HL-60 (cell line): Measurements from ENCODE around the gene EBI3.

Experiments used
- DNase-seq, 2 experiments: peaks; one replicate each; pipeline ENCODE4 v3.0.0-alpha.2; 2010 to 2020; ENCODE audit warnings: low read depth in 1 of 2, low spot score in 1 of 2
- H3K27ac ChIP-seq: fragments of 250-450 bp; sonication (Bioruptor Pico); replicated peaks from 2 replicates; pipeline ENCODE4 v1.5.1; 2020; ENCODE audit warnings: mild to moderate bottlenecking, moderate library complexity
- H3K27me3 ChIP-seq: fragments of 250-450 bp; sonication (Bioruptor Pico); 2 replicates; pipeline ENCODE4 v1.5.1; 2021; ENCODE audit warnings: mild to moderate bottlenecking, moderate library complexity; ENCODE audit not compliant: insufficient read depth, poor library complexity, severe bottlenecking
- H3K4me3 ChIP-seq: replicated peaks from 2 replicates; pipeline ENCODE4 v1.5.1; 2011; ENCODE audit warnings: mild to moderate bottlenecking, control low read depth, low read length; ENCODE audit not compliant: insufficient read depth
- GABPA ChIP-seq: IDR thresholded peaks from 2 replicates; pipeline ENCODE4 v1.6.1; 2012; ENCODE audit warnings: low read depth
- POLR2AphosphoS5 ChIP-seq: IDR thresholded peaks from 2 replicates; pipeline ENCODE4 v1.6.1; 2012; ENCODE audit warnings: low read depth
- SPI1 ChIP-seq: IDR thresholded peaks from 2 replicates; pipeline ENCODE4 v1.6.1; 2012; ENCODE audit warnings: low read depth, mild to moderate bottlenecking, borderline replicate concordance
- TF ChIP-seq, protein P1 (sequence below): IDR thresholded peaks from one replicate; pipeline ENCODE4 v1.5.1; 2011; ENCODE audit warnings: low read length, control low read depth, inconsistent platforms; ENCODE audit not compliant: insufficient read depth
- TF ChIP-seq, protein P2 (sequence below): IDR thresholded peaks from 2 replicates; pipeline ENCODE4 v1.6.1; 2012; ENCODE audit warnings: low read depth; ENCODE audit not compliant: insufficient replicate concordance

EBI3 gene

DNA sequence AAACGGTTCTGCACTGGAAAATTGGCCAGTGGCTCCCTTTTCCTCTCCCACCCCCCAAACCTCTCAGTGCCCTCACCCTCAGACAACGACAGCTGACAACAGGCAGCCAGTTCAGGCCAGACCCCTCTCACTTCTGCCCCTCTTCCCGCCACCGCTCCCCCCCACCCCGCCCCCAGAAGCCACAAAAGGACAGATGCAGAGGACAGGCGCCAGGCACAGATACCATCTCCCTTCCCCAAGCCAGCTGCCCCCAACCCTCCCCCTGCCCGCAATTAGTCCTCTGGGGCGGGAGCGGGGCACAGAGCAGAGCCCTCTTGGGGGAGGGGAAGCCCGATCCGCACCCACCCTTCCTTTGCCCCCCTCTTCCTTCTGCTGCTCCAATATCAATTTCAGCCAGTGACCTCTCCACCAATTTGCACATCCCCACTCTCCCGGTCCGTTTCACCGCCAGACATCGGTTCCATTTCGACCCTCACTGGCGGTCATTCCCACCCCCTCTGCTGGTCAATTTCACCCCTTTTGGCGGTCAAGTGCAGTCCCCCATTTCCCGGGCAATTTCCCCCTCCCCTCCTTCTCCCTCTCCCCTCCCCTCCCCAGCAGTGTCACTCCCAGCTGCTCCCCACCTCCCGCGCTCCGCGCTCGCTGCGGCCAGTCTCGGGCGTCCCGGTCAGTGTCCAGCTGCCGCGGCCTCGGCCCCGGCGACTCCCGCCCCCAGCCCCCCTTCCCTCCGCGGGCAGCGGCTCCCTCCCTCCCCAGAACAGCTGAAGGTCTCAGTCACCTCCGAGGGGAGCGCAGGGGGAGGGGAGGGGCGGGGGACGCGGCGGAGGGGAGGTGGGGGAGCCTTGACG, 49.3 kb downstream of the EBI3 start, which contains the start of gene SHD:
Gene SHD (plus strand): TSS at position 848 of the 848 bp plus-strand sequence. CDS start 798 bp downstream, outside the sequence.
- TF ChIP-seq SPI1 = no peak
- TF ChIP-seq, protein P1, sequence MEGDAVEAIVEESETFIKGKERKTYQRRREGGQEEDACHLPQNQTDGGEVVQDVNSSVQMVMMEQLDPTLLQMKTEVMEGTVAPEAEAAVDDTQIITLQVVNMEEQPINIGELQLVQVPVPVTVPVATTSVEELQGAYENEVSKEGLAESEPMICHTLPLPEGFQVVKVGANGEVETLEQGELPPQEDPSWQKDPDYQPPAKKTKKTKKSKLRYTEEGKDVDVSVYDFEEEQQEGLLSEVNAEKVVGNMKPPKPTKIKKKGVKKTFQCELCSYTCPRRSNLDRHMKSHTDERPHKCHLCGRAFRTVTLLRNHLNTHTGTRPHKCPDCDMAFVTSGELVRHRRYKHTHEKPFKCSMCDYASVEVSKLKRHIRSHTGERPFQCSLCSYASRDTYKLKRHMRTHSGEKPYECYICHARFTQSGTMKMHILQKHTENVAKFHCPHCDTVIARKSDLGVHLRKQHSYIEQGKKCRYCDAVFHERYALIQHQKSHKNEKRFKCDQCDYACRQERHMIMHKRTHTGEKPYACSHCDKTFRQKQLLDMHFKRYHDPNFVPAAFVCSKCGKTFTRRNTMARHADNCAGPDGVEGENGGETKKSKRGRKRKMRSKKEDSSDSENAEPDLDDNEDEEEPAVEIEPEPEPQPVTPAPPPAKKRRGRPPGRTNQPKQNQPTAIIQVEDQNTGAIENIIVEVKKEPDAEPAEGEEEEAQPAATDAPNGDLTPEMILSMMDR = no peak
- TF ChIP-seq GABPA = no peak
- TF ChIP-seq, protein P2, sequence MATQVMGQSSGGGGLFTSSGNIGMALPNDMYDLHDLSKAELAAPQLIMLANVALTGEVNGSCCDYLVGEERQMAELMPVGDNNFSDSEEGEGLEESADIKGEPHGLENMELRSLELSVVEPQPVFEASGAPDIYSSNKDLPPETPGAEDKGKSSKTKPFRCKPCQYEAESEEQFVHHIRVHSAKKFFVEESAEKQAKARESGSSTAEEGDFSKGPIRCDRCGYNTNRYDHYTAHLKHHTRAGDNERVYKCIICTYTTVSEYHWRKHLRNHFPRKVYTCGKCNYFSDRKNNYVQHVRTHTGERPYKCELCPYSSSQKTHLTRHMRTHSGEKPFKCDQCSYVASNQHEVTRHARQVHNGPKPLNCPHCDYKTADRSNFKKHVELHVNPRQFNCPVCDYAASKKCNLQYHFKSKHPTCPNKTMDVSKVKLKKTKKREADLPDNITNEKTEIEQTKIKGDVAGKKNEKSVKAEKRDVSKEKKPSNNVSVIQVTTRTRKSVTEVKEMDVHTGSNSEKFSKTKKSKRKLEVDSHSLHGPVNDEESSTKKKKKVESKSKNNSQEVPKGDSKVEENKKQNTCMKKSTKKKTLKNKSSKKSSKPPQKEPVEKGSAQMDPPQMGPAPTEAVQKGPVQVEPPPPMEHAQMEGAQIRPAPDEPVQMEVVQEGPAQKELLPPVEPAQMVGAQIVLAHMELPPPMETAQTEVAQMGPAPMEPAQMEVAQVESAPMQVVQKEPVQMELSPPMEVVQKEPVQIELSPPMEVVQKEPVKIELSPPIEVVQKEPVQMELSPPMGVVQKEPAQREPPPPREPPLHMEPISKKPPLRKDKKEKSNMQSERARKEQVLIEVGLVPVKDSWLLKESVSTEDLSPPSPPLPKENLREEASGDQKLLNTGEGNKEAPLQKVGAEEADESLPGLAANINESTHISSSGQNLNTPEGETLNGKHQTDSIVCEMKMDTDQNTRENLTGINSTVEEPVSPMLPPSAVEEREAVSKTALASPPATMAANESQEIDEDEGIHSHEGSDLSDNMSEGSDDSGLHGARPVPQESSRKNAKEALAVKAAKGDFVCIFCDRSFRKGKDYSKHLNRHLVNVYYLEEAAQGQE = no peak
- no peak for TF ChIP-seq POLR2AphosphoS5
- DNase-seq = no peak
- Histone ChIP-seq H3K4me3 (no peak within 1 kb of the TSS), H3K27me3 (peaks cover 28% of the 10 kb centered on the region), H3K27ac (no peak within 1 kb of the TSS)

DNA sequence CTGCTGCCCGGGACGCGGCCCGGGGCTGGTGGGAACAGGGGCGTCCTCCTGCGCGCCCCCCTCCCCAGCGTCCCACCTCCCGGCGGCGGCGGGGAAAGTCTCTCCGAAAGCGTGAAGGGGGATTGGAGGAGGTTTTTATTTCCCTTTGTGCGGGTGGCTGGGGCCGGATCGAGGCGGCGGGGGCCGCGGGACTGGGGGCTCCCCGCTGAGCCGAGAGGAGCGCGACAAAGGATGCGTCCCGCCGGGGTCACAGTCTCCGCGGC, 49.9 kb downstream of the EBI3 start:
- H3K27me3 ChIP-seq = peaks cover 28% of the 10 kb centered on the region
- TF ChIP-seq GABPA (no peak), SPI1 (no peak), POLR2AphosphoS5 (no peak)
- TF ChIP-seq, protein P2 = no peak
- TF ChIP-seq, protein P1 = no peak
- H3K4me3 ChIP-seq = no peak overlapping the region

DNA sequence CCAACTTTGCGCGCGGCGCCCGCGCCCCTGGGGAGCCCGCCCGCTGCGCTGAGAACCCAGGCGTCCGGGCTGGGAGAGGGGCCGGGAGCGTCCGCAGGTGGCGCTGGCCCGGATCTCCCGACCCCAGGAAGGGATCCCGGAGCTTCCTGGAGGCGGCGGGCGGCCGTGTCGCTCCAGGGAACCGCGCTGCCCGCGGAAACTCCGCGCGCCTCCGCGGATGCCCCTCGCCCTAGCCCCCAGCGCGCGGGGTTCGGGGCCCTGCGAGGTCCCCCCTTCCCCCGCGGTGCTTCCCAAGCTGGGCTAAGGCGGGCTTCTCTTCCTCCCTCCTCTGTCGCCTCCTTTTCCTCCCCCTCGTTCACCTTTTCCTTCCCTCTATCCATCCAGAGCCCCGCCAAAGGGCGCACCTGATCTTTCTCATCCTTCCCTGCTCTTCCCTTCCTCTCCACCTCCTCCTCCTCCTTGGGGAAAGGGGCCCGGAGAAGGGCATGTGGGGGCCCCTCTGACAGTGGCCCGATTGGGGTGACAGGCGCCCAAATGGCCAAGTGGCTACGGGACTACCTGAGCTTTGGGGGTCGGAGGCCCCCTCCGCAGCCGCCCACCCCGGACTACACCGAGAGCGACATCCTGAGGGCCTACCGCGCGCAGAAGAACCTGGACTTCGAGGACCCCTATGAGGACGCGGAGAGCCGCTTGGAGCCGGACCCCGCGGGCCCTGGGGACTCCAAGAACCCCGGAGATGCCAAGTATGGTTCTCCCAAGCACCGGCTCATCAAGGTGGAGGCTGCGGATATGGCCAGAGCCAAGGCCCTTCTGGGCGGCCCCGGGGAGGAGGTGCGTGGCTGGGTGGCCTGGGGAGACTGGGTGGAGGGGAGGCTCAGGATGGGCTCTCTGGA, 50.5 kb downstream of the EBI3 start:
- TF ChIP-seq, protein P1 = no peak
- TF ChIP-seq, protein P2 = no peak
- TF ChIP-seq POLR2AphosphoS5 = no peak
- no peak for TF ChIP-seq SPI1
- TF ChIP-seq GABPA = no peak
- H3K27me3 ChIP-seq = peaks cover 28% of the 10 kb centered on the region
- H3K4me3 ChIP-seq = no peak overlapping the region
- no peak overlapping the region for H3K27ac ChIP-seq
- no peak for DNase-seq

More for the DNA sequence above, 49.9 kb downstream of the EBI3 start:
- DNase-seq = no peak
- H3K27ac ChIP-seq = no peak overlapping the region
